K562 (cell line): Measurements from ENCODE around the gene CCDC192. TPM values are rescaled to one million over a fixed set of nuclear protein-coding genes. Genes with fewer than 3 reads are reported as not detected.

Experiments
- ATAC-seq: fragments of 200-7000 bp; cut with Tn5 transposase; 3 replicates; pipeline ENCODE4 v1.9.1; 2020; ENCODE audit warnings: moderate library complexity
- BruUV-seq: library from RNA; stranded (reverse); fragments of 400-500 nt; replicated peaks from 2 replicates; lab custom pipeline; 2021; lab: Mats Ljungman, UMichigan
- CTCF ChIA-PET: fragments of 300-600 bp; formaldehyde crosslinking; extraction: SDS; loops from one replicate; lab custom pipeline; 2021; ENCODE audit warnings: low intra/inter-chr PET ratio; lab: Yijun Ruan, JAX
- POLR2A ChIA-PET: fragments of 300-600, 350-650 bp; sonication (Branson Sonifier 250); formaldehyde crosslinking; extraction: SDS; loops from one replicate; lab custom pipeline; 2021; ENCODE audit warnings: antibody characterized with exemption, inconsistent platforms; lab: Yijun Ruan, JAX
- DNase-seq, 4 experiments: peaks; one replicate each; pipeline versions ENCODE4 v3.0.0 to v3.0.0-alpha.2; 2011 to 2018; ENCODE audit warnings: low spot score in 3 of 4, mixed read lengths in 3 of 4; ENCODE audit errors: extremely low read depth in 1 of 4
- FAIRE-seq: peaks from 2 replicates; lab custom pipeline; 2011; peaks lifted over from hg19 to GRCh38; lab: Jason Lieb, UNC
- H2AFZ ChIP-seq: 2 replicates; pipeline ENCODE4 v1.6.0; 2011; ENCODE audit warnings: low read depth, low read length, control low read depth, inconsistent platforms
- H3K27ac ChIP-seq: fragments of 200-600 bp; 3 replicates; pipeline ENCODE4 v1.8.0; 2011; ENCODE audit warnings: low read depth, mild to moderate bottlenecking, control low read depth, inconsistent platforms, low read length, moderate library complexity, mixed read lengths; ENCODE audit errors: extremely low read depth
- H3K27me3 ChIP-seq, 2 experiments: fragments of 300-600 bp in 1 of 2; 2 replicates in 1 of 2; 3 replicates in 1 of 2; pipeline versions ENCODE4 v1.6.0 to v1.8.0; 2011; ENCODE audit warnings: inconsistent platforms in 2 of 2, low read length in 2 of 2, mild to moderate bottlenecking in 1 of 2, mixed read lengths in 1 of 2, moderate library complexity in 1 of 2; ENCODE audit not compliant: control insufficient read depth in 2 of 2, insufficient read depth in 2 of 2
- H3K36me3 ChIP-seq: fragments of 300-600 bp; 3 replicates; pipeline ENCODE4 v1.8.0; 2011; ENCODE audit warnings: mild to moderate bottlenecking, low read length, inconsistent platforms; ENCODE audit not compliant: control insufficient read depth, insufficient read depth
- H3K4me1 ChIP-seq, 2 experiments: fragments of 200-600 bp in 1 of 2; replicated peaks in 1 of 2; 2 replicates in 1 of 2; 3 replicates in 1 of 2; pipeline versions ENCODE4 v1.5.1 to v1.8.0; 2011; ENCODE audit warnings: inconsistent platforms in 2 of 2, low read length in 2 of 2, mild to moderate bottlenecking in 1 of 2, mixed read lengths in 1 of 2, moderate library complexity in 1 of 2; ENCODE audit not compliant: control insufficient read depth in 2 of 2, insufficient read depth in 2 of 2
- H3K4me2 ChIP-seq: 2 replicates; pipeline ENCODE4 v1.6.1; 2011; ENCODE audit warnings: low read length, control low read depth, inconsistent platforms, mixed read lengths; ENCODE audit not compliant: insufficient read depth
- H3K4me3 ChIP-seq: fragments of 200-600 bp; sonication (generic), shearing (Covaris generic); 2 replicates; pipeline ENCODE4 v1.5.1; 2016; ENCODE audit warnings: control low read depth, inconsistent platforms
- H3K79me2 ChIP-seq: fragments of 200-600 bp; 3 replicates; pipeline ENCODE4 v1.8.0; 2011; ENCODE audit warnings: low read length, inconsistent platforms; ENCODE audit not compliant: control insufficient read depth, insufficient read depth
- H3K9ac ChIP-seq, 2 experiments: 2 replicates each; pipeline versions ENCODE4 v1.6.0 to v1.6.1; 2011; ENCODE audit warnings: low read depth in 2 of 2, low read length in 2 of 2, control low read depth in 1 of 2, inconsistent platforms in 1 of 2, mild to moderate bottlenecking in 1 of 2, mixed read lengths in 1 of 2; ENCODE audit not compliant: insufficient read depth in 1 of 2
- H3K9me1 ChIP-seq: one replicate; pipeline ENCODE4 v1.6.0; 2011; ENCODE audit warnings: inconsistent platforms, mild to moderate bottlenecking, low read length, moderate library complexity; ENCODE audit not compliant: control insufficient read depth, insufficient read depth
- H3K9me3 ChIP-seq: replicated peaks from 2 replicates; pipeline ENCODE4 v1.5.1; 2011; ENCODE audit warnings: low read depth, low read length, inconsistent platforms; ENCODE audit not compliant: control insufficient read depth, insufficient read depth
- H4K20me1 ChIP-seq: replicated peaks from 2 replicates; pipeline ENCODE4 v1.6.1; 2011; ENCODE audit warnings: low read length, inconsistent platforms, mixed read lengths; ENCODE audit not compliant: control insufficient read depth, insufficient read depth
- ARID3A ChIP-seq: IDR thresholded peaks from 2 replicates; pipeline ENCODE4 v1.6.1; 2012; ENCODE audit warnings: low read depth, low read length, improper control_type of control experiment, borderline replicate concordance
- FOXJ2 ChIP-seq: fragments of 200-800 bp; sonication (Bioruptor generic); IDR thresholded peaks from 2 replicates; pipeline ENCODE4 v1.6.1; 2016; ENCODE audit warnings: missing genetic modification characterization, missing compliant biosample characterization
- KLF10 ChIP-seq: fragments of 250-450 bp; sonication (Bioruptor Pico); IDR thresholded peaks from 2 replicates; pipeline ENCODE4 v1.6.1; 2021; ENCODE audit warnings: matching md5 sums
- KLF6 ChIP-seq: fragments of 250-450 bp; sonication (Bioruptor Pico); IDR thresholded peaks from 2 replicates; pipeline ENCODE4 v1.4.0; 2020; ENCODE audit warnings: mild to moderate bottlenecking, moderate library complexity, borderline replicate concordance
- MXD1 ChIP-seq: fragments of 250-450 bp; sonication (Bioruptor Pico); IDR thresholded peaks from 2 replicates; pipeline ENCODE4 v1.8.0; 2021; ENCODE audit warnings: borderline replicate concordance, mild to moderate bottlenecking, moderate library complexity; ENCODE audit not compliant: poor library complexity, severe bottlenecking
- MYBL2 ChIP-seq, 2 experiments: fragments of 450-650 bp in 1 of 2; sonication (generic) in 1 of 2; formaldehyde crosslinking in 1 of 2; IDR thresholded peaks; 2 replicates each; pipeline versions ENCODE4 v1.6.1 to v1.8.1; 2017 to 2022; ENCODE audit warnings: borderline replicate concordance in 1 of 2, inconsistent platforms in 1 of 2, low read depth in 1 of 2, mild to moderate bottlenecking in 1 of 2, missing genetic modification reagents in 1 of 2, moderate library complexity in 1 of 2
- PHB ChIP-seq: fragments of 250-450 bp; sonication (Bioruptor Pico); IDR thresholded peaks from 2 replicates; pipeline ENCODE4 v1.5.0; 2021
- RNF2 ChIP-seq: sonication (generic); IDR thresholded peaks from 2 replicates; pipeline ENCODE4 v1.6.1; 2016
- TFE3 ChIP-seq: fragments of 450-650 bp; formaldehyde crosslinking; IDR thresholded peaks from 2 replicates; pipeline ENCODE4 v1.4.0; 2020; ENCODE audit warnings: mild to moderate bottlenecking, mixed read lengths
- XRCC3 ChIP-seq: fragments of 450-650 bp; IDR thresholded peaks from 2 replicates; pipeline ENCODE4 v1.6.1; 2017; ENCODE audit warnings: mild to moderate bottlenecking, moderate library complexity
- ZKSCAN1 ChIP-seq: fragments of 150-350 bp; IDR thresholded peaks from 2 replicates; pipeline ENCODE4 v1.6.1; 2016; ENCODE audit warnings: low read depth, low read length
- ZNF165 ChIP-seq: fragments of 250-450 bp; sonication (Bioruptor Pico); IDR thresholded peaks from 2 replicates; pipeline ENCODE4 v1.4.0; 2020; ENCODE audit warnings: borderline replicate concordance
- ZNF282 ChIP-seq: sonication (generic); formaldehyde crosslinking; IDR thresholded peaks from 2 replicates; pipeline ENCODE4 v1.8.1; 2023; ENCODE audit warnings: missing genetic modification reagents
- ZNF3 ChIP-seq: fragments of 250-450 bp; sonication (Bioruptor Pico); IDR thresholded peaks from 2 replicates; pipeline ENCODE4 v1.5.0; 2021; ENCODE audit warnings: mild to moderate bottlenecking, moderate library complexity
- ZNF324 ChIP-seq: fragments of 250-450 bp; sonication (Bioruptor Pico); IDR thresholded peaks from 2 replicates; pipeline ENCODE4 v1.4.0; 2020; ENCODE audit warnings: mild to moderate bottlenecking
- ZNF347 ChIP-seq: fragments of 450-650 bp; formaldehyde crosslinking; IDR thresholded peaks from 2 replicates; pipeline ENCODE4 v1.4.0; 2020; ENCODE audit warnings: low read depth, mild to moderate bottlenecking, moderate library complexity
- ZNF398 ChIP-seq: fragments of 250-450 bp; sonication (Bioruptor Pico); IDR thresholded peaks from 2 replicates; pipeline ENCODE4 v1.8.0; 2021; ENCODE audit warnings: moderate library complexity, mild to moderate bottlenecking, inconsistent platforms
- ZNF695 ChIP-seq: fragments of 450-650 bp; formaldehyde crosslinking; IDR thresholded peaks from 2 replicates; pipeline ENCODE4 v1.4.0; 2020; ENCODE audit warnings: mild to moderate bottlenecking, moderate library complexity
- in situ Hi-C: fragments of 300-500 bp; cut with MboI; formaldehyde crosslinking; loops from 4 replicates; pipeline ENCODE4 v1.15.0; 2018; ENCODE audit warnings: inconsistent platforms, mixed read lengths
- intact Hi-C: fragments of 100-400 bp; cut with micrococcal nuclease; formaldehyde crosslinking; loops from 2 replicates; pipeline ENCODE4 v1.14.2; 2022
- polyA plus RNA-seq, 8 experiments: library from polyadenylated mRNA; depleted of rRNA in 4 of 8; stranded (reverse) in 5 of 8; unstranded in 3 of 8; fragments of >200 nt; fragmentation: Nextera tagmentation in 2 of 8; fragmentation: Illumina TruSeq in 1 of 8; extraction: Ambion mirVana in 2 of 8; extraction: Trizol in 1 of 8; gene quantifications; 2 replicates each; pipeline versions ENCODE4 v1.2.1 to v1.2.3, GENCODE V29; 2011 to 2014; ENCODE audit warnings: inconsistent platforms in 1 of 8, missing spikeins in 1 of 8
- total RNA-seq, 7 experiments: library from RNA; depleted of rRNA in 6 of 7; stranded (reverse); fragments of >200 nt in 6 of 7; fragmentation: Illumina TruSeq in 2 of 7; extraction: Trizol in 2 of 7; gene quantifications; 2 replicates each; pipeline versions ENCODE4 v1.2.1 to v1.2.3, GENCODE V29; 2011 to 2021; ENCODE audit warnings: low replicate concordance in 1 of 7

CCDC192 gene
- total and polyA plus RNA-seq, 9 of the 15 experiments (the other 6 are each of a cell fraction or from before 2014, with no cell fraction given): 0.21 to 0.66 (median 0.38) TPM; not detected in 2

GRCh38 chr5:127930311-127930710, 227.1 kb downstream of the CCDC192 start:
- Histone ChIP-seq H3K27ac (no peak overlapping the region), H3K4me2 (no peak overlapping the region), H3K4me1 (no peaks in the 10 kb centered on the region), H3K27me3 (peaks cover 0 to 6% of the 10 kb centered on the region in 2 experiments; a peak in 1 of 5 replicates), H4K20me1 (no peaks in the 10 kb centered on the region), H3K4me3 (no peak overlapping the region), H3K36me3 (no peaks in the 10 kb centered on the region), H2AFZ (no peak overlapping the region), H3K9me3 (no peaks in the 10 kb centered on the region), H3K9ac (no peak overlapping the region), H3K79me2 (no peaks in the 10 kb centered on the region), H3K9me1 (no peaks in the 10 kb centered on the region)
- no peak for ATAC-seq
- ChIA-PET POLR2A (no interaction called here), CTCF (no interaction called here)
- no TSS peak for BruUV-seq
- in situ Hi-C loops: no loop called here
- DNase-seq: no peak
- no peak for FAIRE-seq
- intact Hi-C loops: no loop called here
- TF ChIP-seq ZNF398 (CRISPR knock-in tag): no peak
- no peak for TF ChIP-seq ZKSCAN1
- no peak for TF ChIP-seq XRCC3
- no peak for TF ChIP-seq MYBL2 (IDR thresholded peaks at IDR 0.05; ENCODE audit: low read depth)
- no peak for TF ChIP-seq MYBL2 (CRISPR knock-in tag; IDR thresholded peaks at IDR 0.05; ENCODE audit: borderline replicate concordance)
- TF ChIP-seq ZNF165 (CRISPR knock-in tag): no peak
- no peak for TF ChIP-seq ZNF282 (CRISPR knock-in tag)
- TF ChIP-seq FOXJ2: no peak
- no peak for TF ChIP-seq TFE3 (CRISPR knock-in tag)
- no peak for TF ChIP-seq PHB (CRISPR knock-in tag)
- no peak for TF ChIP-seq KLF6 (CRISPR knock-in tag)
- TF ChIP-seq ZNF3 (CRISPR knock-in tag): no peak
- TF ChIP-seq ZNF347 (CRISPR knock-in tag): no peak
- no peak for TF ChIP-seq ARID3A
- no peak for TF ChIP-seq RNF2
- TF ChIP-seq KLF10 (CRISPR knock-in tag): no peak
- TF ChIP-seq MXD1 (CRISPR knock-in tag): no peak
- no peak for TF ChIP-seq ZNF695 (CRISPR knock-in tag)
- no peak for TF ChIP-seq ZNF324 (CRISPR knock-in tag)
